ENCODE results near the gene ALDH1A3. TPM values are rescaled to one million over a fixed set of nuclear protein-coding genes. Genes with fewer than 3 reads are reported as not detected.

ALDH1A3 gene
- total RNA-seq, 1 experiment from 2014 or later = 5,398 TPM

GRCh38 chr15:100948430-100948762 is 68.8 kb downstream of the ALDH1A3 start:
- TF ChIP-seq EZH2 (IDR thresholded peaks at IDR 0.05; ENCODE audit: low read length, unreplicated experiment) = no peak
- TF ChIP-seq EZH2phosphoT487 (IDR thresholded peaks at IDR 0.05; ENCODE audit: borderline replicate concordance, low read length) = no peak
- TF ChIP-seq CTCF (conservative IDR thresholded peaks at IDR 0.05; ENCODE audit: low read depth, low read length) = no peak
- POLR2A ChIA-PET (ENCODE audit: unreplicated experiment) = no interaction called here
- Histone ChIP-seq H3K27ac (ENCODE audit: low read length) (no peak overlapping the region), H3K9me3 (ENCODE audit: low read length) (no peaks in the 10 kb centered on the region), H4K20me1 (ENCODE audit: low read length) (no peaks in the 10 kb centered on the region), H3K9me2 (replicated peaks; ENCODE audit: low read length) (no peaks in the 10 kb centered on the region), H3K4me3 (ENCODE audit: low read length) (no peak overlapping the region), H2AFZ (ENCODE audit: low read length) (no peak overlapping the region), H3K4me1 (ENCODE audit: insufficient read depth, low read length) (no peaks in the 10 kb centered on the region), H3K4me2 (ENCODE audit: low read length) (no peak overlapping the region), H3K9ac (ENCODE audit: low read length) (no peak overlapping the region), H3K27me3 (ENCODE audit: low read length) (no peaks in the 10 kb centered on the region), H3F3A (ENCODE audit: low read length, unreplicated experiment) (no peaks in the 10 kb centered on the region), H3K79me2 (ENCODE audit: low read length) (no peaks in the 10 kb centered on the region), H3K36me3 (ENCODE audit: low read depth, low read length) (no peaks in the 10 kb centered on the region)
- DNase-seq (no peak), ATAC-seq (no peak)
- no TSS peak for BruUV-seq (replicated peaks)
- intact Hi-C loops (cut with micrococcal nuclease) = no loop called here
- CTCF ChIA-PET = no interaction called here

- H3K9me2 ChIP-seq (replicated peaks; ENCODE audit: low read length) = no peaks in the 10 kb centered on the region
- no peaks in the 10 kb centered on the region for H3K4me1 ChIP-seq (ENCODE audit: insufficient read depth, low read length)
- intact Hi-C loops (cut with micrococcal nuclease) = no loop called here
- no peak overlapping the region for H3K4me3 ChIP-seq (ENCODE audit: low read length)
- BruUV-seq (replicated peaks) = no TSS peak
- H4K20me1 ChIP-seq (ENCODE audit: low read length) = no peaks in the 10 kb centered on the region
- POLR2A ChIA-PET (ENCODE audit: unreplicated experiment) = no interaction called here
- DNase-seq = no peak
- no peaks in the 10 kb centered on the region for H3F3A ChIP-seq (ENCODE audit: low read length, unreplicated experiment)
- H3K9me3 ChIP-seq (ENCODE audit: low read length) = no peaks in the 10 kb centered on the region
- CTCF ChIA-PET = no interaction called here
- no peak overlapping the region for H3K27ac ChIP-seq (ENCODE audit: low read length)
- TF ChIP-seq CTCF (conservative IDR thresholded peaks at IDR 0.05; ENCODE audit: low read depth, low read length) (no peak), EZH2 (IDR thresholded peaks at IDR 0.05; ENCODE audit: low read length, unreplicated experiment) (no peak), EZH2phosphoT487 (IDR thresholded peaks at IDR 0.05; ENCODE audit: borderline replicate concordance, low read length) (no peak)
- ATAC-seq = no peak
- H3K27me3 ChIP-seq (ENCODE audit: low read length) = no peaks in the 10 kb centered on the region
- H3K4me2 ChIP-seq (ENCODE audit: low read length) = no peak overlapping the region
- H3K9ac ChIP-seq (ENCODE audit: low read length) = no peak overlapping the region
- no peaks in the 10 kb centered on the region for H3K36me3 ChIP-seq (ENCODE audit: low read depth, low read length)
- H3K79me2 ChIP-seq (ENCODE audit: low read length) = no peaks in the 10 kb centered on the region
- H2AFZ ChIP-seq (ENCODE audit: low read length) = no peak overlapping the region
Measured at GRCh38 chr15:100949691-100950090, 70.1 kb downstream of the ALDH1A3 start.

- CTCF ChIA-PET = no interaction called here
Measured at GRCh38 chr15:100951965-100952364, 72.3 kb downstream of the ALDH1A3 start.

More at GRCh38 chr15:100951965-100952364, 72.3 kb downstream of the ALDH1A3 start:
- Histone ChIP-seq H3F3A (ENCODE audit: low read length, unreplicated experiment) (no peaks in the 10 kb centered on the region), H3K36me3 (ENCODE audit: low read depth, low read length) (no peaks in the 10 kb centered on the region), H3K4me1 (ENCODE audit: insufficient read depth, low read length) (no peaks in the 10 kb centered on the region; the same call in 1 of the 2 replicates), H3K4me3 (ENCODE audit: low read length) (no peak overlapping the region), H3K4me2 (ENCODE audit: low read length) (no peak overlapping the region), H3K9me3 (ENCODE audit: low read length) (no peaks in the 10 kb centered on the region), H3K9ac (ENCODE audit: low read length) (no peak overlapping the region), H3K9me2 (replicated peaks; ENCODE audit: low read length) (no peaks in the 10 kb centered on the region), H3K27me3 (ENCODE audit: low read length) (no peaks in the 10 kb centered on the region), H4K20me1 (ENCODE audit: low read length) (no peaks in the 10 kb centered on the region), H3K79me2 (ENCODE audit: low read length) (peaks cover 9% of the 10 kb centered on the region), H3K27ac (ENCODE audit: low read length) (no peak overlapping the region), H2AFZ (ENCODE audit: low read length) (no peak overlapping the region)
- intact Hi-C loops (cut with micrococcal nuclease) = no loop called here
- ATAC-seq (no peak), DNase-seq (no peak)
- TF ChIP-seq EZH2 (IDR thresholded peaks at IDR 0.05; ENCODE audit: low read length, unreplicated experiment) (no peak), CTCF (conservative IDR thresholded peaks at IDR 0.05; ENCODE audit: low read depth, low read length) (no peak), EZH2phosphoT487 (IDR thresholded peaks at IDR 0.05; ENCODE audit: borderline replicate concordance, low read length) (no peak)
- no TSS peak for BruUV-seq (replicated peaks)
- POLR2A ChIA-PET (ENCODE audit: unreplicated experiment) = no interaction called here

All from PC-3 (cell line).